ENCODE data around the gene PHKA2. TPM values are rescaled to one million over a fixed set of nuclear protein-coding genes. Genes with fewer than 3 reads are reported as not detected.

The PHKA2 gene
- total RNA-seq, 4 donors from 2014 or later, result 18.0 to 32.7 (median 26.6) TPM

DNA sequence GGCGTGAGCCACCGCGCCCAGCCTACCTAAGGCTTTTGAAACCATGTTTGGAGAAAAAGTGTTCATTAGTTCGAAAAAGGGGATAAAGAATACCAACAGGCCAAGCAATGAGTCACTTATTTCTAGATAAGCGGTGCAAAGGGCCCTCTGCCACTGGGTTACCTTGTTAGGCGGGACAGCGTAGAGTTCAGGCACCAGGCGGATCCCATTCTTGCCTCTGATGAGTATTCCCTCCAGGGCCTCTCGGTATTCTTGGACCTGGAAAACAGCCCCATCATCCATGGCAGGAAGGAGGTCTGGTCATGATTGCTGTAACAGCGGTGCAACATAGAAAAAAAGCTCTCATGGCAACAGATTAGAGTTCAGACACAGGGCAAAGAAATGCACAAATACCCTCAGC is 48.0 kb downstream of the PHKA2 start:
- 89 to 94% methylated on average over 10 of the region's 10 CpGs for WGBS, 2 donors
- no peak for DNase-seq (ENCODE audit: low spot score in 2 of 2)
- no peaks in the 10 kb centered on the region for H3K27me3 ChIP-seq
- H3K4me3 ChIP-seq, result no peak overlapping the region
- H3K9me3 ChIP-seq, result no peaks in the 10 kb centered on the region
- H3K27ac ChIP-seq, result no peak overlapping the region
- TF ChIP-seq, protein P1, sequence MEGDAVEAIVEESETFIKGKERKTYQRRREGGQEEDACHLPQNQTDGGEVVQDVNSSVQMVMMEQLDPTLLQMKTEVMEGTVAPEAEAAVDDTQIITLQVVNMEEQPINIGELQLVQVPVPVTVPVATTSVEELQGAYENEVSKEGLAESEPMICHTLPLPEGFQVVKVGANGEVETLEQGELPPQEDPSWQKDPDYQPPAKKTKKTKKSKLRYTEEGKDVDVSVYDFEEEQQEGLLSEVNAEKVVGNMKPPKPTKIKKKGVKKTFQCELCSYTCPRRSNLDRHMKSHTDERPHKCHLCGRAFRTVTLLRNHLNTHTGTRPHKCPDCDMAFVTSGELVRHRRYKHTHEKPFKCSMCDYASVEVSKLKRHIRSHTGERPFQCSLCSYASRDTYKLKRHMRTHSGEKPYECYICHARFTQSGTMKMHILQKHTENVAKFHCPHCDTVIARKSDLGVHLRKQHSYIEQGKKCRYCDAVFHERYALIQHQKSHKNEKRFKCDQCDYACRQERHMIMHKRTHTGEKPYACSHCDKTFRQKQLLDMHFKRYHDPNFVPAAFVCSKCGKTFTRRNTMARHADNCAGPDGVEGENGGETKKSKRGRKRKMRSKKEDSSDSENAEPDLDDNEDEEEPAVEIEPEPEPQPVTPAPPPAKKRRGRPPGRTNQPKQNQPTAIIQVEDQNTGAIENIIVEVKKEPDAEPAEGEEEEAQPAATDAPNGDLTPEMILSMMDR (IDR thresholded peaks at IDR 0.05), result no peak
- TF ChIP-seq EP300 (IDR thresholded peaks at IDR 0.05), result no peak
- TF ChIP-seq POLR2A (IDR thresholded peaks at IDR 0.05), result no peak
- no peaks in the 10 kb centered on the region for H3K4me1 ChIP-seq
- peaks cover 0 to 50% (median 0%) of the 10 kb centered on the region in 3 donors for H3K36me3 ChIP-seq

DNA sequence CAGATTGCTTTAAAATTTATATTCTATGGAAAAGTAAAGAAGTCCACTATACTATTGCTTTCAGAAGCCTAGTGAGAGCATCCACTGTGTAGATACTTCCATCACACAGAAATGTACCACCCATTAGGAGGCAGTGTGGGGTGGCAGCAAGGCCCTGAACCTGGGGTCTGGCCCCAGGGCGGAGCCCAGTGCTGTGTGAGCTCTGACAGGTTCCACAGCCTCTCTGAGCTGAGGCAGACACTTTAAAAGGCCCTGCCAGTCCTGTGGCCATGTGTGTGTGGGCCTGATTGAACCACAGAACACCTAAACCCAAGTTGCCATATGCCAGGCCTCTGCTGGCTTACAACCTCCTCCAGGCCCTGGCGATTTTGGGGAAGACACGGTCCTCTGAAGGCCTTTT is 49.2 kb downstream of the PHKA2 start:
- Histone ChIP-seq H3K4me1 (no peaks in the 10 kb centered on the region), H3K36me3 (peaks cover 0 to 55% (median 0%) of the 10 kb centered on the region in 3 donors), H3K9me3 (no peaks in the 10 kb centered on the region), H3K4me3 (no peak overlapping the region), H3K27me3 (no peaks in the 10 kb centered on the region), H3K27ac (no peak overlapping the region)
- 77 to 89% methylated on average over 2 to 3 of the region's 3 CpGs for WGBS, 2 donors
- no peak for DNase-seq (ENCODE audit: low spot score in 2 of 2)
- TF ChIP-seq, protein P1 (IDR thresholded peaks at IDR 0.05), result no peak
- no peak for TF ChIP-seq POLR2A (IDR thresholded peaks at IDR 0.05)

DNA sequence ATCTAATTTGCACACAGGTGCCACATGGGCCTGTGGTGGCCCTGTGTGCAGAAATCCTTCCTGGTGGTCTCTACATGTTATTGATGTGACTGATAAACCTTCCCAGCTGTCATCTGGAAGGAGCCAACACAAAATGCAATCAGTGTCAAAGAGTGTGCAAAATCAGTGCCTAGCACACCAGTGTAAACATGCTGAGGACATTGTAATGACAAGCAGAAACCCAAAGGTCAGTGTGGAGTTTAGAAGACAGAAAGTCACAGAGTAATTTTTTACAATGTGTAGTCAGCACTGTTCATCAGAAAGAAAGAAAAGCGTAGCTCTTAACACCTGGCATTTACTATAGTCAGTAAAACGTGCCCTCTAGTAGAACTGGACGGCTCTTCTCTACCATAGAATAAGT is 50.3 kb downstream of the PHKA2 start:
- 74 to 96% methylated on average over 3 of the region's 3 CpGs for WGBS, 2 donors
- no peak for DNase-seq (ENCODE audit: low spot score in 2 of 2)
- no peaks in the 10 kb centered on the region for H3K27me3 ChIP-seq
- peaks cover 0 to 57% (median 0%) of the 10 kb centered on the region in 3 donors for H3K36me3 ChIP-seq
- H3K4me3 ChIP-seq, result no peak overlapping the region
- H3K27ac ChIP-seq, result no peak overlapping the region
- H3K4me1 ChIP-seq, result no peaks in the 10 kb centered on the region
- TF ChIP-seq, protein P1 (IDR thresholded peaks at IDR 0.05), result no peak
- H3K9me3 ChIP-seq, result no peaks in the 10 kb centered on the region

DNA sequence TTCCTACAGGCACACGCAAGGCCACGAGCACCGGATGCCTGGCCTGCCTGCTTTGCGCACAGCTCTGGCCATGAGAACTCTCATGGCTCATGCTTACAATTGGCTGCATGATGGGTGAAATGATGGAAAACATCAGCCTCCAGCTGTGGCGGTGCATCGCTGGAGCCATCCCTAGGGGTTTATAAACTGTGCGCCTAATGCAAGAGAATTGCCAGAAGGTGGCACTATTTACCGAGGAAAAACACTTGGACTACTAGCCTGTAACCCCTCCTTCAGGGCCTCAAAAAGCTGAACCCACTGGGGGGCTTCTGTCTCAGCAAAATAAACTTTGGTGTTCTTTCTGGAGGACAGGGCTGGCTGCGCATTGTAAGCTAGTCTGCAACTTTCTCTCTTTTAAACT is 51.9 kb downstream of the PHKA2 start:
- WGBS, 2 donors, result 58 to 66% methylated on average over 4 to 9 of the region's 9 CpGs
- Histone ChIP-seq H3K9me3 (no peaks in the 10 kb centered on the region), H3K27ac (no peak overlapping the region), H3K36me3 (peaks cover 0 to 48% (median 0%) of the 10 kb centered on the region in 3 donors), H3K27me3 (no peaks in the 10 kb centered on the region), H3K4me3 (no peak overlapping the region), H3K4me1 (no peaks in the 10 kb centered on the region)
- DNase-seq (ENCODE audit: low spot score in 2 of 2), result no peak
- TF ChIP-seq, protein P1 (IDR thresholded peaks at IDR 0.05), result peak in 2 of 5 experiments; percentile 6 to 20
- TF ChIP-seq EP300 (IDR thresholded peaks at IDR 0.05) (no peak), POLR2A (IDR thresholded peaks at IDR 0.05) (no peak)

DNA sequence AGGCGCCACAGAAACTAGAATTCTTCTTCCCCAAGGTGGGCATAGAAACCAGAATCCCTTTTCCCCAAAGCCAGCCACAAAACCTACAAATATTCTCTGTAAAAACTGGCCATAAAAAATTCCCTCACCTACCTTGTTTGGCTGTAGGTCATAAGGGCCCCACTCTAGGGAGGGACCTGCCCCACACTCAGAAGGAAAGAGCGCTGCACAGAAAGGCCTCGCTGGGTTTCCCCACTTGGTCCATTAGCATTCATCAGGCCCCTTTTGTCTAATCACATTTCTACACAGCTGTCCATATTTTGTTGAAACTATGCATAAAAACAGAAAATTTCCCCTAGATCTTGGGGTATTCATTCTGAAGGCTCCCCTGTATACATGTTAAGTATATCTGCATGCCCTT is 54.1 kb downstream of the PHKA2 start:
- Histone ChIP-seq H3K4me3 (no peak overlapping the region), H3K9me3 (no peaks in the 10 kb centered on the region), H3K36me3 (peaks cover 0 to 44% (median 0%) of the 10 kb centered on the region in 3 donors), H3K4me1 (no peaks in the 10 kb centered on the region), H3K27me3 (no peaks in the 10 kb centered on the region), H3K27ac (no peak overlapping the region)
- no peak for DNase-seq (ENCODE audit: low spot score in 2 of 2)
- no peak for TF ChIP-seq POLR2A (IDR thresholded peaks at IDR 0.05)
- 81 to 84% methylated on average over 3 of the region's 3 CpGs for WGBS, 2 donors

DNA sequence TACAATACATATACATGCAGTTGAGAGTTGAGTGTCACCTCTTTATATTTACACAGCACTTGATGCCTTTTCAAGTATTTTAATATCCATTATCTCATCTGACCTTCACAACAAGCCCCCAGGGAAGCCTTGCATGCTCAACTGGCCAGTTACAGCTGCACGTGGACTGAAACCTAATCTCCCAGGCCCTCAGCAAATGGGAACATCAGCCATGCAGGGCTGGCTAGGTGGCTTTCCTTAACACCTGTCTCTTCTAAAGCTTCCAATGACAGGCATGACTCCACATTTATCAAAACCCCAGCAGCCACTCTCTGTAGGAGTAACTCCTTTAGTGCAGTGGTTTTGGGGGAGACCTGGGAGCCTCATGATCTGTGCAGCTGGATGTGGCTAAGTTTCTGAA is 56.4 kb downstream of the PHKA2 start:
- H3K27ac ChIP-seq, result no peak overlapping the region
- no peak for DNase-seq (ENCODE audit: low spot score in 2 of 2)
- no peaks in the 10 kb centered on the region for H3K9me3 ChIP-seq
- H3K36me3 ChIP-seq, result peaks cover 0 to 53% (median 0%) of the 10 kb centered on the region in 3 donors
- no peak overlapping the region for H3K4me3 ChIP-seq
- TF ChIP-seq, protein P1 (IDR thresholded peaks at IDR 0.05), result no peak
- TF ChIP-seq POLR2A (IDR thresholded peaks at IDR 0.05) (no peak), EP300 (IDR thresholded peaks at IDR 0.05) (no peak)
- H3K27me3 ChIP-seq, result no peaks in the 10 kb centered on the region
- H3K4me1 ChIP-seq, result no peaks in the 10 kb centered on the region
- 91 to 100% methylated on average over 1 of the region's 1 CpG for WGBS, 2 donors
